ENCODE measurements around the gene ZNF530. TPM values are rescaled to one million over a fixed set of nuclear protein-coding genes. Genes with fewer than 3 reads are reported as not detected.

Gene ZNF530
- total and polyA plus RNA-seq, 9 of the 15 experiments (the other 6 are each of a cell fraction or from before 2014, with no cell fraction given), result 0.28 to 5.9 (median 4.0) TPM

DNA sequence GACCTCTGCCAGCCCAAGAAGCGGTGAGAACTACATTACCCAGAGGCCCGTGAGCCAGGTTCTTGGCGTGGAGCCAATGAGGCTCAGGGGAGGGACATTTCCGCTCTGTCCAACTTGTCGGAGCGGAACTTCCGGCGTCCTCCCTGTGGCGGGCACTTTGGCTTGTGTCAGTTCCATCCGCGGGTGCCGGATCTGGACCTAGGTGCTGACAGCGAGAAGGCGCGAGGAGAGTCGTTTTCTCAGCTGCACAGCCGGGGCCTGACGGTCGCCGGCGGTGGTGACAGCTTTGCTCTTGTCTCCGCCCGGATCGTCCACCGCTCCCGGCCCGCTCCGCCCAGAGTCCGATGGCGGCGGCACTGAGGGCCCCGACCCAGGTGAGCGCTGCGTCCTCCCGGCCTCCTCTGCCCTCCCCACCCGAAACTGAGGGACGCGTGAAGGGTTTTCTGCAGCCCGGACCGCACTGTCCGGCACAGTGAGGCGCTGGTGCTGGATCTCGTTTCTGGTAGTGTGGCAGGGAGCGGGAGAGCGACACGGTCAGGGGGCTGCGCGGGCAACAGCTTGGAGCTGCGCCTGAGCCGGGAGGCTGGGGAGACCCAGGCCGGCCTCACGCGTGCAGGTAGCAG, at the start of gene ZNF530 (continued):
- peak; percentile 52; the same call in 1 of the 2 replicates for TF ChIP-seq SP1 (CRISPR knock-in tag; IDR thresholded peaks at IDR 0.05)
- TF ChIP-seq, protein P1, sequence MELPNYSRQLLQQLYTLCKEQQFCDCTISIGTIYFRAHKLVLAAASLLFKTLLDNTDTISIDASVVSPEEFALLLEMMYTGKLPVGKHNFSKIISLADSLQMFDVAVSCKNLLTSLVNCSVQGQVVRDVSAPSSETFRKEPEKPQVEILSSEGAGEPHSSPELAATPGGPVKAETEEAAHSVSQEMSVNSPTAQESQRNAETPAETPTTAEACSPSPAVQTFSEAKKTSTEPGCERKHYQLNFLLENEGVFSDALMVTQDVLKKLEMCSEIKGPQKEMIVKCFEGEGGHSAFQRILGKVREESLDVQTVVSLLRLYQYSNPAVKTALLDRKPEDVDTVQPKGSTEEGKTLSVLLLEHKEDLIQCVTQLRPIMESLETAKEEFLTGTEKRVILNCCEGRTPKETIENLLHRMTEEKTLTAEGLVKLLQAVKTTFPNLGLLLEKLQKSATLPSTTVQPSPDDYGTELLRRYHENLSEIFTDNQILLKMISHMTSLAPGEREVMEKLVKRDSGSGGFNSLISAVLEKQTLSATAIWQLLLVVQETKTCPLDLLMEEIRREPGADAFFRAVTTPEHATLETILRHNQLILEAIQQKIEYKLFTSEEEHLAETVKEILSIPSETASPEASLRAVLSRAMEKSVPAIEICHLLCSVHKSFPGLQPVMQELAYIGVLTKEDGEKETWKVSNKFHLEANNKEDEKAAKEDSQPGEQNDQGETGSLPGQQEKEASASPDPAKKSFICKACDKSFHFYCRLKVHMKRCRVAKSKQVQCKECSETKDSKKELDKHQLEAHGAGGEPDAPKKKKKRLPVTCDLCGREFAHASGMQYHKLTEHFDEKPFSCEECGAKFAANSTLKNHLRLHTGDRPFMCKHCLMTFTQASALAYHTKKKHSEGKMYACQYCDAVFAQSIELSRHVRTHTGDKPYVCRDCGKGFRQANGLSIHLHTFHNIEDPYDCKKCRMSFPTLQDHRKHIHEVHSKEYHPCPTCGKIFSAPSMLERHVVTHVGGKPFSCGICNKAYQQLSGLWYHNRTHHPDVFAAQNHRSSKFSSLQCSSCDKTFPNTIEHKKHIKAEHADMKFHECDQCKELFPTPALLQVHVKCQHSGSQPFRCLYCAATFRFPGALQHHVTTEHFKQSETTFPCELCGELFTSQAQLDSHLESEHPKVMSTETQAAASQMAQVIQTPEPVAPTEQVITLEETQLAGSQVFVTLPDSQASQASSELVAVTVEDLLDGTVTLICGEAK (IDR thresholded peaks at IDR 0.05), result peak; percentile 96
- TF ChIP-seq, protein P1 (CRISPR knock-in tag; IDR thresholded peaks at IDR 0.05), result no peak
- TF ChIP-seq, protein P2, sequence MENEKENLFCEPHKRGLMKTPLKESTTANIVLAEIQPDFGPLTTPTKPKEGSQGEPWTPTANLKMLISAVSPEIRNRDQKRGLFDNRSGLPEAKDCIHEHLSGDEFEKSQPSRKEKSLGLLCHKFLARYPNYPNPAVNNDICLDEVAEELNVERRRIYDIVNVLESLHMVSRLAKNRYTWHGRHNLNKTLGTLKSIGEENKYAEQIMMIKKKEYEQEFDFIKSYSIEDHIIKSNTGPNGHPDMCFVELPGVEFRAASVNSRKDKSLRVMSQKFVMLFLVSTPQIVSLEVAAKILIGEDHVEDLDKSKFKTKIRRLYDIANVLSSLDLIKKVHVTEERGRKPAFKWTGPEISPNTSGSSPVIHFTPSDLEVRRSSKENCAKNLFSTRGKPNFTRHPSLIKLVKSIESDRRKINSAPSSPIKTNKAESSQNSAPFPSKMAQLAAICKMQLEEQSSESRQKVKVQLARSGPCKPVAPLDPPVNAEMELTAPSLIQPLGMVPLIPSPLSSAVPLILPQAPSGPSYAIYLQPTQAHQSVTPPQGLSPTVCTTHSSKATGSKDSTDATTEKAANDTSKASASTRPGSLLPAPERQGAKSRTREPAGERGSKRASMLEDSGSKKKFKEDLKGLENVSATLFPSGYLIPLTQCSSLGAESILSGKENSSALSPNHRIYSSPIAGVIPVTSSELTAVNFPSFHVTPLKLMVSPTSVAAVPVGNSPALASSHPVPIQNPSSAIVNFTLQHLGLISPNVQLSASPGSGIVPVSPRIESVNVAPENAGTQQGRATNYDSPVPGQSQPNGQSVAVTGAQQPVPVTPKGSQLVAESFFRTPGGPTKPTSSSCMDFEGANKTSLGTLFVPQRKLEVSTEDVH (IDR thresholded peaks at IDR 0.05; ENCODE audit: low read depth, partially characterized antibody), result peak; percentile 75
- TF ChIP-seq, protein P3, sequence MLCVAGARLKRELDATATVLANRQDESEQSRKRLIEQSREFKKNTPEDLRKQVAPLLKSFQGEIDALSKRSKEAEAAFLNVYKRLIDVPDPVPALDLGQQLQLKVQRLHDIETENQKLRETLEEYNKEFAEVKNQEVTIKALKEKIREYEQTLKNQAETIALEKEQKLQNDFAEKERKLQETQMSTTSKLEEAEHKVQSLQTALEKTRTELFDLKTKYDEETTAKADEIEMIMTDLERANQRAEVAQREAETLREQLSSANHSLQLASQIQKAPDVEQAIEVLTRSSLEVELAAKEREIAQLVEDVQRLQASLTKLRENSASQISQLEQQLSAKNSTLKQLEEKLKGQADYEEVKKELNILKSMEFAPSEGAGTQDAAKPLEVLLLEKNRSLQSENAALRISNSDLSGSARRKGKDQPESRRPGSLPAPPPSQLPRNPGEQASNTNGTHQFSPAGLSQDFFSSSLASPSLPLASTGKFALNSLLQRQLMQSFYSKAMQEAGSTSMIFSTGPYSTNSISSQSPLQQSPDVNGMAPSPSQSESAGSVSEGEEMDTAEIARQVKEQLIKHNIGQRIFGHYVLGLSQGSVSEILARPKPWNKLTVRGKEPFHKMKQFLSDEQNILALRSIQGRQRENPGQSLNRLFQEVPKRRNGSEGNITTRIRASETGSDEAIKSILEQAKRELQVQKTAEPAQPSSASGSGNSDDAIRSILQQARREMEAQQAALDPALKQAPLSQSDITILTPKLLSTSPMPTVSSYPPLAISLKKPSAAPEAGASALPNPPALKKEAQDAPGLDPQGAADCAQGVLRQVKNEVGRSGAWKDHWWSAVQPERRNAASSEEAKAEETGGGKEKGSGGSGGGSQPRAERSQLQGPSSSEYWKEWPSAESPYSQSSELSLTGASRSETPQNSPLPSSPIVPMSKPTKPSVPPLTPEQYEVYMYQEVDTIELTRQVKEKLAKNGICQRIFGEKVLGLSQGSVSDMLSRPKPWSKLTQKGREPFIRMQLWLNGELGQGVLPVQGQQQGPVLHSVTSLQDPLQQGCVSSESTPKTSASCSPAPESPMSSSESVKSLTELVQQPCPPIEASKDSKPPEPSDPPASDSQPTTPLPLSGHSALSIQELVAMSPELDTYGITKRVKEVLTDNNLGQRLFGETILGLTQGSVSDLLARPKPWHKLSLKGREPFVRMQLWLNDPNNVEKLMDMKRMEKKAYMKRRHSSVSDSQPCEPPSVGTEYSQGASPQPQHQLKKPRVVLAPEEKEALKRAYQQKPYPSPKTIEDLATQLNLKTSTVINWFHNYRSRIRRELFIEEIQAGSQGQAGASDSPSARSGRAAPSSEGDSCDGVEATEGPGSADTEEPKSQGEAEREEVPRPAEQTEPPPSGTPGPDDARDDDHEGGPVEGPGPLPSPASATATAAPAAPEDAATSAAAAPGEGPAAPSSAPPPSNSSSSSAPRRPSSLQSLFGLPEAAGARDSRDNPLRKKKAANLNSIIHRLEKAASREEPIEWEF (CRISPR knock-in tag; IDR thresholded peaks at IDR 0.05), result no peak
- TF ChIP-seq CXXC5 (CRISPR knock-in tag; IDR thresholded peaks at IDR 0.05), result peak; percentile 52; the same call in 1 of the 2 replicates
- TF ChIP-seq ETV5 (CRISPR knock-in tag; IDR thresholded peaks at IDR 0.05; ENCODE audit: low read depth), result peak; percentile 78; the same call in 1 of the 2 replicates
- TF ChIP-seq PHF8 (IDR thresholded peaks at IDR 0.05; ENCODE audit: borderline replicate concordance, low read length), result peak; percentile 78; the same call in 1 of the 2 replicates
- TF ChIP-seq TAF9B (IDR thresholded peaks at IDR 0.05; ENCODE audit: partially characterized antibody), result no peak

All from K562 (cell line).